K562 (cell line): ENCODE data around the gene SLC16A12. TPM values are rescaled to one million over a fixed set of nuclear protein-coding genes. Genes with fewer than 3 reads are reported as not detected.

ENCODE experiments used
- ATAC-seq: fragments of 200-7000 bp; cut with Tn5 transposase; 3 replicates; pipeline ENCODE4 v1.9.1; 2020; ENCODE audit warnings: moderate library complexity
- BruUV-seq: library from RNA; stranded (reverse); fragments of 400-500 nt; replicated peaks from 2 replicates; lab custom pipeline; 2021; lab: Mats Ljungman, UMichigan
- CTCF ChIA-PET: fragments of 300-600 bp; formaldehyde crosslinking; extraction: SDS; loops from one replicate; lab custom pipeline; 2021; ENCODE audit warnings: low intra/inter-chr PET ratio; lab: Yijun Ruan, JAX
- POLR2A ChIA-PET: fragments of 300-600, 350-650 bp; sonication (Branson Sonifier 250); formaldehyde crosslinking; extraction: SDS; loops from one replicate; lab custom pipeline; 2021; ENCODE audit warnings: antibody characterized with exemption, inconsistent platforms; lab: Yijun Ruan, JAX
- DNase-seq, 4 experiments: peaks; one replicate each; pipeline versions ENCODE4 v3.0.0 to v3.0.0-alpha.2; 2011 to 2018; ENCODE audit warnings: low spot score in 3 of 4, mixed read lengths in 3 of 4; ENCODE audit errors: extremely low read depth in 1 of 4
- FAIRE-seq: peaks from 2 replicates; lab custom pipeline; 2011; peaks lifted over from hg19 to GRCh38; lab: Jason Lieb, UNC
- H2AFZ ChIP-seq: 2 replicates; pipeline ENCODE4 v1.6.0; 2011; ENCODE audit warnings: low read depth, low read length, control low read depth, inconsistent platforms
- H3K27ac ChIP-seq: fragments of 200-600 bp; 3 replicates; pipeline ENCODE4 v1.8.0; 2011; ENCODE audit warnings: low read depth, mild to moderate bottlenecking, control low read depth, inconsistent platforms, low read length, moderate library complexity, mixed read lengths; ENCODE audit errors: extremely low read depth
- H3K27me3 ChIP-seq, 2 experiments: fragments of 300-600 bp in 1 of 2; 2 replicates in 1 of 2; 3 replicates in 1 of 2; pipeline versions ENCODE4 v1.6.0 to v1.8.0; 2011; ENCODE audit warnings: inconsistent platforms in 2 of 2, low read length in 2 of 2, mild to moderate bottlenecking in 1 of 2, mixed read lengths in 1 of 2, moderate library complexity in 1 of 2; ENCODE audit not compliant: control insufficient read depth in 2 of 2, insufficient read depth in 2 of 2
- H3K36me3 ChIP-seq: fragments of 300-600 bp; 3 replicates; pipeline ENCODE4 v1.8.0; 2011; ENCODE audit warnings: mild to moderate bottlenecking, low read length, inconsistent platforms; ENCODE audit not compliant: control insufficient read depth, insufficient read depth
- H3K4me1 ChIP-seq, 2 experiments: fragments of 200-600 bp in 1 of 2; replicated peaks in 1 of 2; 2 replicates in 1 of 2; 3 replicates in 1 of 2; pipeline versions ENCODE4 v1.5.1 to v1.8.0; 2011; ENCODE audit warnings: inconsistent platforms in 2 of 2, low read length in 2 of 2, mild to moderate bottlenecking in 1 of 2, mixed read lengths in 1 of 2, moderate library complexity in 1 of 2; ENCODE audit not compliant: control insufficient read depth in 2 of 2, insufficient read depth in 2 of 2
- H3K4me2 ChIP-seq: 2 replicates; pipeline ENCODE4 v1.6.1; 2011; ENCODE audit warnings: low read length, control low read depth, inconsistent platforms, mixed read lengths; ENCODE audit not compliant: insufficient read depth
- H3K4me3 ChIP-seq: fragments of 200-600 bp; sonication (generic), shearing (Covaris generic); 2 replicates; pipeline ENCODE4 v1.5.1; 2016; ENCODE audit warnings: control low read depth, inconsistent platforms
- H3K79me2 ChIP-seq: fragments of 200-600 bp; 3 replicates; pipeline ENCODE4 v1.8.0; 2011; ENCODE audit warnings: low read length, inconsistent platforms; ENCODE audit not compliant: control insufficient read depth, insufficient read depth
- H3K9ac ChIP-seq, 2 experiments: 2 replicates each; pipeline versions ENCODE4 v1.6.0 to v1.6.1; 2011; ENCODE audit warnings: low read depth in 2 of 2, low read length in 2 of 2, control low read depth in 1 of 2, inconsistent platforms in 1 of 2, mild to moderate bottlenecking in 1 of 2, mixed read lengths in 1 of 2; ENCODE audit not compliant: insufficient read depth in 1 of 2
- H3K9me1 ChIP-seq: one replicate; pipeline ENCODE4 v1.6.0; 2011; ENCODE audit warnings: inconsistent platforms, mild to moderate bottlenecking, low read length, moderate library complexity; ENCODE audit not compliant: control insufficient read depth, insufficient read depth
- H3K9me3 ChIP-seq: replicated peaks from 2 replicates; pipeline ENCODE4 v1.5.1; 2011; ENCODE audit warnings: low read depth, low read length, inconsistent platforms; ENCODE audit not compliant: control insufficient read depth, insufficient read depth
- H4K20me1 ChIP-seq: replicated peaks from 2 replicates; pipeline ENCODE4 v1.6.1; 2011; ENCODE audit warnings: low read length, inconsistent platforms, mixed read lengths; ENCODE audit not compliant: control insufficient read depth, insufficient read depth
- BRF1 ChIP-seq: IDR thresholded peaks from 3 replicates; pipeline ENCODE4 v1.6.1; 2011; ENCODE audit warnings: borderline replicate concordance, mild to moderate bottlenecking; ENCODE audit not compliant: insufficient read length; ENCODE audit errors: extremely low read depth
- E2F3 ChIP-seq: fragments of 250-450 bp; sonication (Bioruptor Pico); IDR thresholded peaks from 2 replicates; pipeline ENCODE4 v1.4.0; 2020; ENCODE audit warnings: mild to moderate bottlenecking
- KLF10 ChIP-seq: fragments of 250-450 bp; sonication (Bioruptor Pico); IDR thresholded peaks from 2 replicates; pipeline ENCODE4 v1.6.1; 2021; ENCODE audit warnings: matching md5 sums
- MBD2 ChIP-seq: sonication (generic); IDR thresholded peaks from 2 replicates; pipeline ENCODE4 v1.6.1; 2016; ENCODE audit warnings: low read depth, borderline replicate concordance
- NR4A1 ChIP-seq, 2 experiments: fragments of 250-450 bp in 1 of 2; fragments of 450-650 bp in 1 of 2; sonication (Bioruptor Pico) in 1 of 2; IDR thresholded peaks; 2 replicates each; pipeline versions ENCODE4 v1.4.0 to v1.6.1; 2016 to 2020; ENCODE audit warnings: mild to moderate bottlenecking in 2 of 2, missing compliant biosample characterization in 1 of 2, missing genetic modification characterization in 1 of 2, moderate library complexity in 1 of 2
- PML ChIP-seq: IDR thresholded peaks from 2 replicates; pipeline ENCODE4 v1.6.1; 2012; ENCODE audit warnings: low read length, inconsistent platforms
- SREBF1 ChIP-seq: fragments of 150-350 bp; IDR thresholded peaks from 2 replicates; pipeline ENCODE4 v1.6.1; 2014; ENCODE audit warnings: antibody characterized with exemption, low read depth, low read length, borderline replicate concordance
- SRSF9 ChIP-seq: fragments of 200-400 bp; formaldehyde crosslinking; IDR thresholded peaks from 2 replicates; pipeline ENCODE4 v1.6.1; 2017; ENCODE audit warnings: low read depth, low read length, borderline replicate concordance
- TFAM ChIP-seq: fragments of 250-450 bp; sonication (Bioruptor Pico); conservative IDR thresholded peaks from 2 replicates; pipeline ENCODE4 v1.5.0; 2021; ENCODE audit warnings: mild to moderate bottlenecking, moderate library complexity
- WGBS: fragments of 100-300 bp; shearing (Covaris generic); methylation state at CpG from one replicate; pipeline ENCODE4 v1.1.6; 2016; ENCODE audit warnings: low coverage, mixed read lengths; ENCODE audit not compliant: insufficient coverage; ENCODE audit errors: missing lambda C conversion rate; 5-methylcytosine and 5-hydroxymethylcytosine counted together
- in situ Hi-C: fragments of 300-500 bp; cut with MboI; formaldehyde crosslinking; loops from 4 replicates; pipeline ENCODE4 v1.15.0; 2018; ENCODE audit warnings: inconsistent platforms, mixed read lengths
- intact Hi-C: fragments of 100-400 bp; cut with micrococcal nuclease; formaldehyde crosslinking; loops from 2 replicates; pipeline ENCODE4 v1.14.2; 2022
- polyA plus RNA-seq, 8 experiments: library from polyadenylated mRNA; depleted of rRNA in 4 of 8; stranded (reverse) in 5 of 8; unstranded in 3 of 8; fragments of >200 nt; fragmentation: Nextera tagmentation in 2 of 8; fragmentation: Illumina TruSeq in 1 of 8; extraction: Ambion mirVana in 2 of 8; extraction: Trizol in 1 of 8; gene quantifications; 2 replicates each; pipeline versions ENCODE4 v1.2.1 to v1.2.3, GENCODE V29; 2011 to 2014; ENCODE audit warnings: inconsistent platforms in 1 of 8, missing spikeins in 1 of 8
- total RNA-seq, 7 experiments: library from RNA; depleted of rRNA in 6 of 7; stranded (reverse); fragments of >200 nt in 6 of 7; fragmentation: Illumina TruSeq in 2 of 7; extraction: Trizol in 2 of 7; gene quantifications; 2 replicates each; pipeline versions ENCODE4 v1.2.1 to v1.2.3, GENCODE V29; 2011 to 2021; ENCODE audit warnings: low replicate concordance in 1 of 7

SLC16A12 gene
- total and polyA plus RNA-seq, 9 of the 15 experiments (the other 6 are each of a cell fraction or from before 2014, with no cell fraction given) = not detected

GRCh38 chr10:89526358-89526757 is 9.0 kb downstream of the SLC16A12 start:
- ChIA-PET POLR2A (no interaction called here), CTCF (no interaction called here)
- no peaks in the 10 kb centered on the region for H3K9me1 ChIP-seq
- H4K20me1 ChIP-seq = no peaks in the 10 kb centered on the region
- no peak overlapping the region for H3K27ac ChIP-seq
- in situ Hi-C loops (no loop called here), intact Hi-C loops (no loop called here)
- DNase-seq = no peak
- no peak for TF ChIP-seq E2F3 (CRISPR knock-in tag)
- no peak for TF ChIP-seq PML
- TF ChIP-seq MBD2 = no peak
- TF ChIP-seq KLF10 (CRISPR knock-in tag) = no peak
- no peak for TF ChIP-seq NR4A1 (CRISPR knock-in tag; IDR thresholded peaks at IDR 0.05)
- no peak for TF ChIP-seq NR4A1 (tag; IDR thresholded peaks at IDR 0.05)
- no peak for TF ChIP-seq TFAM (CRISPR knock-in tag)
- TF ChIP-seq SREBF1 = no peak
- no peak for TF ChIP-seq BRF1
- TF ChIP-seq SRSF9 = no peak
- H3K9me3 ChIP-seq = no peaks in the 10 kb centered on the region
- no peak overlapping the region for H2AFZ ChIP-seq
- no peak for ATAC-seq
- H3K4me3 ChIP-seq = no peak overlapping the region
- no peaks in the 10 kb centered on the region for H3K79me2 ChIP-seq
- no peaks in the 10 kb centered on the region for H3K36me3 ChIP-seq
- no peak for FAIRE-seq
- no TSS peak for BruUV-seq
- H3K4me1 ChIP-seq = no peaks in the 10 kb centered on the region
- no peak overlapping the region for H3K4me2 ChIP-seq
- H3K9ac ChIP-seq = no peak overlapping the region
- 0% methylated on average over 4 of the region's 4 CpGs for WGBS
- H3K27me3 ChIP-seq = peaks cover under 1 to 3% of the 10 kb centered on the region in 2 experiments; a peak in 2 of 5 replicates
